ENCODE measurements around the gene KRT38.

Gene KRT38

GRCh38 chr17:41393826-41394225 lies 47.0 kb downstream of the KRT38 start:
- DNase-seq: no peak

DNA sequence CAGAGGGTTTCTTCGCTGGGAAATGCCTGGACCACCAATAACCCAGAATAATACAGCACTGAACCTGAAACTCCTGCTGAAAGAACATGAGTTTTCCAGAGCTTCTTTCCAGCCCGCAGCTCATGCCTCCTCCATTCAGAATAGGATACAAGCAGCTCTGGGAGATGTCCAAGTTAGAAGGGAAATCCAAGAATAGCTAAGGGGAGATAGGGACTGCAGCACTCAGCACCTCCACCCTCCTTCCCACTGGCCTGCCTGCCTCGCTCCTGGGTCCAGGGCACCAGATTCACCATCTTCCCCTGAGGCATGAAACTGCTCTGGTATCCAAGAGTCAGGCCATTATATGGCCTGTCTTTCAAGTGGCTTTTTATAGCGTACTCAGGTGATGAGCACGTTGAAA lies 47.5 kb downstream of the KRT38 start:
- no peak for DNase-seq

DNA sequence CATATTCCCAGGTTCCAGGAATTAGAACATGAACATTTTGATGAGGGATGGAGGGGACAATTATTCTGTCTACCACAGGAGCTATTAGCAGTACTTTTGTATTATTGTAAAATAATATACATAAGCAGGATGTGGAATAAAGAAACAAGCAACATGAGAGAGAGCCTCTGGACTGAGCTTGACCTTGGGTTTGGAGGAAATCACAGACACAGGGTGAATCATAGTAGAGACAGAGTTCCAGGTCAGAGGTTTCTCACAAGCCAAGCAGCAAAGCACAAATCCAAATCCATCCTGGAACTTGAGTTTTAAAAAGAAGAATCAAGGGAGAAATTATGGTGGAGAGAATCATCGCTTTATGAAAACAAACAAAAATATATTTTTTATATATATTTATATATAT lies 48.5 kb downstream of the KRT38 start:
- no peak for DNase-seq

GRCh38 chr17:41391535-41391934 lies 49.2 kb downstream of the KRT38 start:
- DNase-seq: no peak

DNA sequence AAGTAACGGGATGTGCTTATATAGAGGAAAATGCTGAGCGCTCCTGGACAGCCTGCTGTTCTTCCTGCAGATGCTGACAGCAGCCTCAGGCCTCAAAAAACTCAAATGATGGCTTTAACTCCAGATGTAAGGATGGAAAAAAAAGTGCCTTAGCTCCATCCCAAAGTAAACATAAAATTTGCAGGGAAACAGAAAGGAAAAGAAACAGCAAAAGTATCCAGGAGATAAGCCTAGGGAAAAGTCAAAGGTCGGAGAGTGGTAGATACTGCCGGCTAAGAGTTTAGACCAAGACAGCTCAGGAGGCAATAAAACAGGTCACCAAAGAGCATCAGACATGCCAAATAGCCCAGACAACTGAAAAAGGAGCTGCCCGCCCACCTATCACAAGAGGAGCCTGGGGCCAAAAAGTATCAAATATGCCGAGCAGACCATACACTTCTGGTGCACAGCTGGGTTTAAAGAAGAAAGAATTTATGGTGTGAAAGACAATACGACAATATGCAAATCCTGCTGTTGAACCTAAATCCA lies 50.3 kb downstream of the KRT38 start:
- no peak for DNase-seq

DNA sequence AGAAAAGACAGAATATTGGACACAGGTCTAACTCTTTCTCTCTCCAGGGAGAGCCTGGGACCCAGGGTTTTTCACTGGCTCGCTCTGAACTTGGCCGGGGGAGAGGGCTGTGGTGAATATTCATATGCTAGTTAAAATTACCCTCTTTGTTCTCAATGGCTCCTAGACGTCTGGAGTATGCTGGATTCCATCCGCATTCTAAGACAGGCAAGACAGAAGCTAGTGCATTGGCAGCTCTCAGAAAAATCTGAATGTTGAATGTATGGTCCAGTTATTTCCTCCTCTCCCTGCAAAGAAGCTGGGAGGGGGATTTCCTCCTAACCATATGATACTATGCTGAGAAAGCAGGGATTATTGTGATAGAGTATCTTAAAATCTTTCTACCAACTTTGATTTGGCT lies 53.1 kb downstream of the KRT38 start:
- DNase-seq: no peak

DNA sequence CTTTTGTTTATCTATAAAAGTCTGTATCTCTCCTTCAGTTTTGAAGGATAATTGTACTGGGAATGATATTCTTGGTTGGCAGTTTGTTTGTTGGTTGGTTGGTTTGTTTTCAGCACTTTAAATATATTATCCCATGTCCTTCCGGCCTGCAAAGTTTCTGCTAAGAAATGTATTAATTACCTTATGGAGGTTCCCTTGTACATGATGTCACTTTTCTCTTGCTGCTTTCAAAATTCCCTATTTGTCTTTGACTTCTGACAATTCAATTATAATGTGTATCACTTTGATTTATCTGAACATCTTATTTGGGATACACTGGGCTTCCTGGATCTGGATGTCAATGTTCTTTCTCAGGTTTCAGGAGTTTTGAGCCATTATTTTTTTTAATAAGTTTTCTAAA lies 54.6 kb downstream of the KRT38 start:
- DNase-seq: no peak
